Loucy (cell line): ENCODE data around the gene FARP1.

Source experiments
- H2AFZ ChIP-seq: fragments of 200-600 bp; sonication (generic); 2 replicates; pipeline ENCODE4 v1.6.0; 2016; ENCODE audit warnings: antibody characterized with exemption, mild to moderate bottlenecking, low read length, moderate library complexity
- H3F3A ChIP-seq: fragments of 200-600 bp; 2 replicates; pipeline ENCODE4 v1.6.0; 2016; ENCODE audit warnings: antibody characterized with exemption, low read depth, mild to moderate bottlenecking
- H3K27me3 ChIP-seq: fragments of 200-600 bp; sonication (generic); 2 replicates; pipeline ENCODE4 v1.6.1; 2014; ENCODE audit warnings: low read length, mild to moderate bottlenecking; ENCODE audit not compliant: insufficient read depth, poor library complexity, severe bottlenecking
- H3K36me3 ChIP-seq: fragments of 200-600 bp; sonication (generic); 2 replicates; pipeline ENCODE4 v1.6.1; 2016; ENCODE audit warnings: low read length; ENCODE audit not compliant: insufficient read depth
- H3K4me1 ChIP-seq: fragments of 200-600 bp; sonication (generic); 2 replicates; pipeline ENCODE4 v1.5.1; 2014; ENCODE audit warnings: low read length, mild to moderate bottlenecking; ENCODE audit not compliant: insufficient read depth, poor library complexity, severe bottlenecking
- H3K4me2 ChIP-seq: fragments of 200-600 bp; sonication (generic); 2 replicates; pipeline ENCODE4 v1.6.0; 2014; ENCODE audit warnings: antibody characterized with exemption, low read length, low read depth, mild to moderate bottlenecking; ENCODE audit not compliant: poor library complexity, severe bottlenecking
- H3K4me3 ChIP-seq: fragments of 200-600 bp; sonication (generic); 2 replicates; pipeline ENCODE4 v1.5.1; 2014; ENCODE audit warnings: low read length, mild to moderate bottlenecking, mixed read lengths; ENCODE audit not compliant: poor library complexity, severe bottlenecking
- H3K79me2 ChIP-seq: fragments of 200-600 bp; sonication (generic); 2 replicates; pipeline ENCODE4 v1.6.1; 2014; ENCODE audit warnings: low read length; ENCODE audit not compliant: insufficient read depth
- H3K9ac ChIP-seq: fragments of 200-600 bp; sonication (generic); 2 replicates; pipeline ENCODE4 v1.6.0; 2014; ENCODE audit warnings: mild to moderate bottlenecking, low read depth, low read length, moderate library complexity; ENCODE audit not compliant: poor library complexity, severe bottlenecking
- H3K9me2 ChIP-seq: fragments of 200-600 bp; sonication (generic); replicated peaks from 2 replicates; pipeline ENCODE4 v1.6.1; 2016; ENCODE audit warnings: low read depth, low read length, mixed read lengths
- H3K9me3 ChIP-seq: fragments of 200-600 bp; sonication (generic); 2 replicates; pipeline ENCODE4 v1.6.1; 2014; ENCODE audit warnings: mild to moderate bottlenecking, antibody characterized with exemption, low read length, low read depth; ENCODE audit not compliant: insufficient read depth
- H4K20me1 ChIP-seq: fragments of 200-600 bp; sonication (generic); 2 replicates; pipeline ENCODE4 v1.6.0; 2014; ENCODE audit warnings: antibody characterized with exemption, low read length, mild to moderate bottlenecking; ENCODE audit not compliant: insufficient read depth, poor library complexity, severe bottlenecking
- EZH2phosphoT487 ChIP-seq: fragments of 200-600 bp; IDR thresholded peaks from 2 replicates; pipeline ENCODE4 v1.6.1; 2018; ENCODE audit warnings: antibody characterized with exemption, mild to moderate bottlenecking, moderate library complexity, borderline replicate concordance
- TF ChIP-seq, protein P1 (sequence below): fragments of 200-600 bp; sonication (generic); conservative IDR thresholded peaks from 2 replicates; pipeline ENCODE4 v1.5.1; 2014; ENCODE audit warnings: mild to moderate bottlenecking, antibody characterized with exemption, low read length

FARP1 gene

GRCh38 chr13:98358937-98359336, 216.0 kb downstream of the FARP1 start:
- no peaks in the 10 kb centered on the region for H3K9me2 ChIP-seq

GRCh38 chr13:98360545-98360944, 217.7 kb downstream of the FARP1 start:
- H4K20me1 ChIP-seq = no peaks in the 10 kb centered on the region
- H3K4me3 ChIP-seq = no peak overlapping the region
- no peaks in the 10 kb centered on the region for H3K4me1 ChIP-seq
- TF ChIP-seq, protein P1, sequence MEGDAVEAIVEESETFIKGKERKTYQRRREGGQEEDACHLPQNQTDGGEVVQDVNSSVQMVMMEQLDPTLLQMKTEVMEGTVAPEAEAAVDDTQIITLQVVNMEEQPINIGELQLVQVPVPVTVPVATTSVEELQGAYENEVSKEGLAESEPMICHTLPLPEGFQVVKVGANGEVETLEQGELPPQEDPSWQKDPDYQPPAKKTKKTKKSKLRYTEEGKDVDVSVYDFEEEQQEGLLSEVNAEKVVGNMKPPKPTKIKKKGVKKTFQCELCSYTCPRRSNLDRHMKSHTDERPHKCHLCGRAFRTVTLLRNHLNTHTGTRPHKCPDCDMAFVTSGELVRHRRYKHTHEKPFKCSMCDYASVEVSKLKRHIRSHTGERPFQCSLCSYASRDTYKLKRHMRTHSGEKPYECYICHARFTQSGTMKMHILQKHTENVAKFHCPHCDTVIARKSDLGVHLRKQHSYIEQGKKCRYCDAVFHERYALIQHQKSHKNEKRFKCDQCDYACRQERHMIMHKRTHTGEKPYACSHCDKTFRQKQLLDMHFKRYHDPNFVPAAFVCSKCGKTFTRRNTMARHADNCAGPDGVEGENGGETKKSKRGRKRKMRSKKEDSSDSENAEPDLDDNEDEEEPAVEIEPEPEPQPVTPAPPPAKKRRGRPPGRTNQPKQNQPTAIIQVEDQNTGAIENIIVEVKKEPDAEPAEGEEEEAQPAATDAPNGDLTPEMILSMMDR = no peak
- no peak for TF ChIP-seq EZH2phosphoT487
- H3K36me3 ChIP-seq = no peaks in the 10 kb centered on the region
- no peak overlapping the region for H2AFZ ChIP-seq
- no peak overlapping the region for H3K4me2 ChIP-seq
- H3K79me2 ChIP-seq = no peaks in the 10 kb centered on the region
- H3F3A ChIP-seq = no peaks in the 10 kb centered on the region
- H3K9me3 ChIP-seq = no peaks in the 10 kb centered on the region
- no peaks in the 10 kb centered on the region for H3K27me3 ChIP-seq
- H3K9ac ChIP-seq = no peak overlapping the region
- no peaks in the 10 kb centered on the region for H3K9me2 ChIP-seq

More at GRCh38 chr13:98358937-98359336, 216.0 kb downstream of the FARP1 start:
- no peaks in the 10 kb centered on the region for H3K4me1 ChIP-seq
- no peak overlapping the region for H3K9ac ChIP-seq
- no peaks in the 10 kb centered on the region for H3K9me3 ChIP-seq
- H3K79me2 ChIP-seq = no peaks in the 10 kb centered on the region
- no peaks in the 10 kb centered on the region for H3F3A ChIP-seq
- no peaks in the 10 kb centered on the region for H3K36me3 ChIP-seq
- no peaks in the 10 kb centered on the region for H3K27me3 ChIP-seq
- no peak overlapping the region for H3K4me2 ChIP-seq
- no peak overlapping the region for H3K4me3 ChIP-seq
- no peak overlapping the region for H2AFZ ChIP-seq
- no peaks in the 10 kb centered on the region for H4K20me1 ChIP-seq
- no peak for TF ChIP-seq EZH2phosphoT487
- TF ChIP-seq, protein P1 = no peak

DNA sequence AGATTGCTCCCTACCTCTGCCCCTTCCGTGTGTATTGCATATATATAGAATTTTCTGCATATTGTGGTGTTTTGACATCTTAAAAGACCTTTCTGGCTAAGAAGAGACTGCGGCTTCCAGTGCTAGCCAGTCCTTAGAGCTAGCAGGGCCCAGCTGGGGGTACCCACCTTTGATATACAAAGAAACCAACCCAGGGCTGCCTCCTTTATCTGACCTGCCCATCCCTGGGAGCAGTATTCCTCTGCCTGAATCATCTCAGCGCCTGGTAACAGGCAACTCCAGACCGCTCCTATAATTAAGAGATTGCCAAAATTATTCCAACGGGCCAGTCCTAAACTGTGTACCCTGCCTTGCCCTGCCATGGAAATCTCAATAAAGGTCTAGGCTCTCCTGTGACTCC, 220.4 kb downstream of the FARP1 start:
- Histone ChIP-seq H3K9me3 (no peaks in the 10 kb centered on the region), H3K27me3 (no peaks in the 10 kb centered on the region), H3K36me3 (no peaks in the 10 kb centered on the region), H3K79me2 (no peaks in the 10 kb centered on the region), H3K9me2 (no peaks in the 10 kb centered on the region), H2AFZ (no peak overlapping the region), H3K9ac (no peak overlapping the region), H3F3A (no peaks in the 10 kb centered on the region), H3K4me3 (no peak overlapping the region), H4K20me1 (no peaks in the 10 kb centered on the region), H3K4me2 (no peak overlapping the region), H3K4me1 (no peaks in the 10 kb centered on the region)
- TF ChIP-seq, protein P1 = no peak
- TF ChIP-seq EZH2phosphoT487 = no peak
